HCT116 (cell line): Measurements from ENCODE around the gene ARL9. TPM values are rescaled to one million over a fixed set of nuclear protein-coding genes. Genes with fewer than 3 reads are reported as not detected.
A peak's percentile ranks its signal among the peaks of the same experiment; 100 is the strongest.

Source experiments
- ATAC-seq: fragments of 200-7000 bp; cut with Tn5 transposase; 2 replicates; pipeline ENCODE4 v1.9.1; 2020; ENCODE audit warnings: mild to moderate bottlenecking, moderate library complexity
- BruUV-seq: library from RNA; stranded (reverse); fragments of 400-500 nt; replicated peaks from 2 replicates; lab custom pipeline; 2021; lab: Mats Ljungman, UMichigan
- CTCF ChIA-PET: fragments of 300-600 bp; sonication (Branson Sonifier 250); formaldehyde crosslinking; loops from one replicate; lab custom pipeline; 2021; ENCODE audit warnings: antibody characterized with exemption; lab: Charles Lee
- POLR2A ChIA-PET: fragments of 300-600, 350-600 bp; sonication (Branson Sonifier 250); formaldehyde crosslinking; loops from one replicate; lab custom pipeline; 2021; ENCODE audit warnings: antibody characterized with exemption; lab: Charles Lee
- RAD21 ChIA-PET, 2 experiments: fragments of 300-600 bp; sonication (Branson Sonifier 250); formaldehyde crosslinking; loops; one replicate each; lab custom pipeline; 2023; ENCODE audit warnings: low total read pairs in 2 of 2; ENCODE audit not compliant: uncharacterized antibody in 2 of 2, unreplicated experiment in 2 of 2, low non-redundant PET in 1 of 2; lab: Charles Lee
- DNase-seq: peaks from one replicate; pipeline ENCODE4 v3.0.0-alpha.2; 2010; ENCODE audit warnings: low read depth, low spot score
- H2AFZ ChIP-seq: fragments of 200-600 bp; shearing (Covaris generic), sonication (generic); 2 replicates; pipeline ENCODE4 v1.6.1; 2017; ENCODE audit warnings: low read depth, mixed run types, mixed read lengths, antibody characterized with exemption, low read length; ENCODE audit not compliant: poor library complexity, severe bottlenecking
- H3K27ac ChIP-seq: 2 replicates; pipeline ENCODE4 v1.5.1; 2012; ENCODE audit warnings: low read depth, low read length
- H3K27me3 ChIP-seq: fragments of 200-600 bp; sonication (generic); 2 replicates; pipeline ENCODE4 v1.6.1; 2016; ENCODE audit warnings: mixed run types, low read length, mixed read lengths; ENCODE audit not compliant: insufficient read depth
- H3K36me3 ChIP-seq, 2 experiments: fragments of 200-500 bp in 1 of 2; fragments of 200-600 bp in 1 of 2; sonication (Bioruptor generic) in 1 of 2; sonication (generic) in 1 of 2; 2 replicates each; pipeline versions ENCODE4 v1.5.1 to v1.6.1; 2014 to 2016; ENCODE audit warnings: low read length in 2 of 2, inconsistent platforms in 1 of 2, mixed read lengths in 1 of 2, mixed run types in 1 of 2; ENCODE audit not compliant: insufficient read depth in 2 of 2, control insufficient read depth in 1 of 2
- H3K4me1 ChIP-seq, 2 experiments: fragments of 200-600 bp in 1 of 2; sonication (generic) in 1 of 2; 2 replicates each; pipeline versions ENCODE4 v1.5.1 to v1.6.1; 2012 to 2017; ENCODE audit warnings: low read length in 2 of 2, inconsistent platforms in 1 of 2, mild to moderate bottlenecking in 1 of 2, mixed read lengths in 1 of 2, mixed run types in 1 of 2, moderate library complexity in 1 of 2; ENCODE audit not compliant: insufficient read depth in 2 of 2, control insufficient read depth in 1 of 2
- H3K4me2 ChIP-seq: fragments of 200-600 bp; sonication (generic); 2 replicates; pipeline ENCODE4 v1.6.1; 2017; ENCODE audit warnings: mixed run types, low read length, mixed read lengths
- H3K4me3 ChIP-seq, 2 experiments: fragments of 200-600 bp in 1 of 2; sonication (generic) in 1 of 2; replicated peaks in 1 of 2; 2 replicates each; pipeline ENCODE4 v1.5.1; 2011 to 2016; ENCODE audit warnings: low read length in 2 of 2, control low read depth in 1 of 2, low read depth in 1 of 2, mild to moderate bottlenecking in 1 of 2, mixed read lengths in 1 of 2, mixed run types in 1 of 2
- H3K79me2 ChIP-seq: fragments of 200-600 bp; sonication (generic); 2 replicates; pipeline ENCODE4 v1.6.1; 2017; ENCODE audit warnings: mild to moderate bottlenecking, mixed run types, low read length, moderate library complexity, mixed read lengths; ENCODE audit not compliant: insufficient read depth
- H3K9ac ChIP-seq: fragments of 200-600 bp; sonication (generic); 2 replicates; pipeline ENCODE4 v1.6.1; 2016; ENCODE audit warnings: low read length, mixed read lengths
- H3K9me2 ChIP-seq: fragments of 200-600 bp; sonication (generic), shearing (Covaris generic); 2 replicates; pipeline ENCODE4 v1.6.1; 2017; ENCODE audit warnings: mixed run types, mild to moderate bottlenecking, moderate library complexity; ENCODE audit not compliant: insufficient read depth
- H3K9me3 ChIP-seq, 2 experiments: fragments of 200-500 bp in 1 of 2; fragments of 200-600 bp in 1 of 2; sonication (Bioruptor generic) in 1 of 2; sonication (generic) in 1 of 2; 2 replicates each; pipeline ENCODE4 v1.6.1; 2014 to 2017; ENCODE audit warnings: low read length in 2 of 2, mixed read lengths in 2 of 2, inconsistent platforms in 1 of 2, low read depth in 1 of 2, mild to moderate bottlenecking in 1 of 2, mixed run types in 1 of 2, moderate library complexity in 1 of 2; ENCODE audit not compliant: control insufficient read depth in 1 of 2, insufficient read depth in 1 of 2
- H4K20me1 ChIP-seq: fragments of 200-600 bp; sonication (generic), shearing (Covaris generic); 2 replicates; pipeline ENCODE4 v1.6.1; 2017; ENCODE audit warnings: mixed run types, mild to moderate bottlenecking, moderate library complexity; ENCODE audit not compliant: insufficient read depth
- ATF3 ChIP-seq: IDR thresholded peaks from 2 replicates; pipeline ENCODE4 v1.6.1; 2012
- CBX3 ChIP-seq: IDR thresholded peaks from 2 replicates; pipeline ENCODE4 v1.6.1; 2012; ENCODE audit warnings: low read depth
- CEBPB ChIP-seq: IDR thresholded peaks from 2 replicates; pipeline ENCODE4 v1.6.1; 2012; ENCODE audit warnings: low read depth
- CTCF ChIP-seq, 3 experiments: fragments of 200-600 bp in 1 of 3; sonication (generic) in 1 of 3; IDR thresholded peaks in 2 of 3; conservative IDR thresholded peaks in 1 of 3; 2 replicates each; pipeline ENCODE4 v1.5.1; 2012 to 2017; ENCODE audit warnings: low read depth in 2 of 3, low read length in 2 of 3, antibody characterized with exemption in 1 of 3, borderline replicate concordance in 1 of 3, control low read depth in 1 of 3, mild to moderate bottlenecking in 1 of 3, mixed read lengths in 1 of 3, mixed run types in 1 of 3, moderate library complexity in 1 of 3; ENCODE audit not compliant: insufficient read depth in 1 of 3
- EGR1 ChIP-seq: IDR thresholded peaks from 2 replicates; pipeline ENCODE4 v1.6.1; 2012; ENCODE audit warnings: low read depth
- ELF1 ChIP-seq: IDR thresholded peaks from 2 replicates; pipeline ENCODE4 v1.6.1; 2012; ENCODE audit warnings: low read depth, borderline replicate concordance
- EZH2 ChIP-seq: fragments of 200-600 bp; sonication (generic); IDR thresholded peaks from 2 replicates; pipeline ENCODE4 v1.6.1; 2017; ENCODE audit warnings: antibody characterized with exemption, mixed run types
- EZH2phosphoT487 ChIP-seq: fragments of 200-600 bp; IDR thresholded peaks from 2 replicates; pipeline ENCODE4 v1.6.1; 2018; ENCODE audit warnings: antibody characterized with exemption, borderline replicate concordance
- FOSL1 ChIP-seq: IDR thresholded peaks from 2 replicates; pipeline ENCODE4 v1.6.1; 2012; ENCODE audit warnings: low read depth
- JUND ChIP-seq: IDR thresholded peaks from 2 replicates; pipeline ENCODE4 v1.6.1; 2012
- POLR2A ChIP-seq: IDR thresholded peaks from 2 replicates; pipeline ENCODE4 v1.7.0; 2011; ENCODE audit warnings: borderline replicate concordance; ENCODE audit not compliant: insufficient read depth, insufficient read length; ENCODE audit errors: extremely low read depth
- POLR2AphosphoS5 ChIP-seq: IDR thresholded peaks from 2 replicates; pipeline ENCODE4 v1.6.1; 2011; ENCODE audit warnings: mild to moderate bottlenecking, low read depth, low read length, moderate library complexity
- RAD21 ChIP-seq: IDR thresholded peaks from 2 replicates; pipeline ENCODE4 v1.6.1; 2012; ENCODE audit warnings: low read depth, mild to moderate bottlenecking
- SP1 ChIP-seq: IDR thresholded peaks from 2 replicates; pipeline ENCODE4 v1.6.1; 2012; ENCODE audit warnings: low read depth
- SRF ChIP-seq: IDR thresholded peaks from 2 replicates; pipeline ENCODE4 v1.6.1; 2012; ENCODE audit warnings: low read depth
- TCF7L2 ChIP-seq: IDR thresholded peaks from 2 replicates; pipeline ENCODE4 v1.7.0; 2011; ENCODE audit warnings: borderline replicate concordance, inconsistent platforms; ENCODE audit not compliant: insufficient read depth, insufficient read length; ENCODE audit errors: extremely low read depth
- ZFX ChIP-seq: fragments of 450-650 bp; IDR thresholded peaks from 2 replicates; pipeline ENCODE4 v1.6.1; 2017
- ZNF274 ChIP-seq: fragments of 200-500 bp; sonication (Bioruptor generic); IDR thresholded peaks from 2 replicates; pipeline ENCODE4 v1.6.1; 2014; ENCODE audit warnings: mild to moderate bottlenecking, low read depth, low read length, inconsistent platforms
- intact Hi-C: fragments of 100-400 bp; cut with micrococcal nuclease; formaldehyde crosslinking; loops from 2 replicates; pipeline ENCODE4 v1.10.0; 2022
- total RNA-seq: library from RNA; stranded (reverse); gene quantifications from one replicate; pipeline ENCODE4 v1.2.1, GENCODE V29; 2021; ENCODE audit not compliant: unreplicated experiment
- TF ChIP-seq, protein P1 (sequence below): IDR thresholded peaks from 2 replicates; pipeline ENCODE4 v1.6.1; 2012; ENCODE audit warnings: low read depth
- TF ChIP-seq, protein P2 (sequence below): IDR thresholded peaks from 2 replicates; pipeline ENCODE4 v1.6.1; 2012

The ARL9 gene
- total RNA-seq, 1 experiment from 2014 or later, result not detected

- Histone ChIP-seq H3K36me3 (no peaks in the 10 kb centered on the region), H4K20me1 (no peaks in the 10 kb centered on the region), H3K9me3 (no peaks in the 10 kb centered on the region), H2AFZ (peak overlapping the region; percentile 96), H3K27ac (no peak overlapping the region), H3K79me2 (no peaks in the 10 kb centered on the region), H3K9me2 (no peaks in the 10 kb centered on the region), H3K9ac (peak overlapping the region; percentile 34), H3K4me2 (peak overlapping the region; percentile 85), H3K27me3 (no peaks in the 10 kb centered on the region), H3K4me3 (peak overlapping the region; percentile 34 to 57), H3K4me1 (peaks cover 0 to 11% of the 10 kb centered on the region in 2 experiments; a peak in 1 of 4 replicates)
- ChIA-PET RAD21 (interaction anchor here in 1 of 2 experiments (0.8 kb wide), 1 partner anchor 76 kb away, joined by 4 read pairs; no protein-coding TSS in a partner anchor), CTCF (interaction anchor here (0.6 to 2.1 kb wide), 9 partner anchors 9 to 255 kb away, joined by 3 to 13 read pairs (median 3); no protein-coding TSS in a partner anchor), POLR2A (interaction anchor here (0.9 kb wide), 1 partner anchor 13 kb away, joined by 3 read pairs; no protein-coding TSS in a partner anchor)
- peak; percentile 98 for ATAC-seq
- BruUV-seq, result no TSS peak
- DNase-seq, result peak; percentile 80
- intact Hi-C loops, result no loop called here
- TF ChIP-seq SP1 (no peak), ZFX (peak; percentile 40), CTCF (IDR thresholded peaks at IDR 0.05 in 2 of 3, conservative IDR thresholded peaks at IDR 0.05 in 1 of 3; ENCODE audit: borderline replicate concordance in 1 of 3, insufficient read depth in 1 of 3, low read depth in 2 of 3, low read length in 2 of 3) (peak; percentile 97 to 99 (median 98)), ATF3 (no peak), CBX3 (peak; percentile 89), EZH2 (no peak), EZH2phosphoT487 (no peak), CEBPB (no peak), RAD21 (peak; percentile 94), POLR2A (no peak), SRF (no peak), EGR1 (no peak), JUND (no peak), ELF1 (no peak), POLR2AphosphoS5 (peak; percentile 41; the same call in 1 of the 2 replicates), TCF7L2 (peak; percentile 49), FOSL1 (no peak), ZNF274 (no peak)
- TF ChIP-seq, protein P1, sequence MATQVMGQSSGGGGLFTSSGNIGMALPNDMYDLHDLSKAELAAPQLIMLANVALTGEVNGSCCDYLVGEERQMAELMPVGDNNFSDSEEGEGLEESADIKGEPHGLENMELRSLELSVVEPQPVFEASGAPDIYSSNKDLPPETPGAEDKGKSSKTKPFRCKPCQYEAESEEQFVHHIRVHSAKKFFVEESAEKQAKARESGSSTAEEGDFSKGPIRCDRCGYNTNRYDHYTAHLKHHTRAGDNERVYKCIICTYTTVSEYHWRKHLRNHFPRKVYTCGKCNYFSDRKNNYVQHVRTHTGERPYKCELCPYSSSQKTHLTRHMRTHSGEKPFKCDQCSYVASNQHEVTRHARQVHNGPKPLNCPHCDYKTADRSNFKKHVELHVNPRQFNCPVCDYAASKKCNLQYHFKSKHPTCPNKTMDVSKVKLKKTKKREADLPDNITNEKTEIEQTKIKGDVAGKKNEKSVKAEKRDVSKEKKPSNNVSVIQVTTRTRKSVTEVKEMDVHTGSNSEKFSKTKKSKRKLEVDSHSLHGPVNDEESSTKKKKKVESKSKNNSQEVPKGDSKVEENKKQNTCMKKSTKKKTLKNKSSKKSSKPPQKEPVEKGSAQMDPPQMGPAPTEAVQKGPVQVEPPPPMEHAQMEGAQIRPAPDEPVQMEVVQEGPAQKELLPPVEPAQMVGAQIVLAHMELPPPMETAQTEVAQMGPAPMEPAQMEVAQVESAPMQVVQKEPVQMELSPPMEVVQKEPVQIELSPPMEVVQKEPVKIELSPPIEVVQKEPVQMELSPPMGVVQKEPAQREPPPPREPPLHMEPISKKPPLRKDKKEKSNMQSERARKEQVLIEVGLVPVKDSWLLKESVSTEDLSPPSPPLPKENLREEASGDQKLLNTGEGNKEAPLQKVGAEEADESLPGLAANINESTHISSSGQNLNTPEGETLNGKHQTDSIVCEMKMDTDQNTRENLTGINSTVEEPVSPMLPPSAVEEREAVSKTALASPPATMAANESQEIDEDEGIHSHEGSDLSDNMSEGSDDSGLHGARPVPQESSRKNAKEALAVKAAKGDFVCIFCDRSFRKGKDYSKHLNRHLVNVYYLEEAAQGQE, result no peak
- TF ChIP-seq, protein P2, sequence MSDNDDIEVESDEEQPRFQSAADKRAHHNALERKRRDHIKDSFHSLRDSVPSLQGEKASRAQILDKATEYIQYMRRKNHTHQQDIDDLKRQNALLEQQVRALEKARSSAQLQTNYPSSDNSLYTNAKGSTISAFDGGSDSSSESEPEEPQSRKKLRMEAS, result peak; percentile 97
Measured at GRCh38 chr4:56544573-56545131, 39.1 kb downstream of the ARL9 start.
